Spleen (tissue), 11 donors: ENCODE data around the gene KIAA1549. TPM values are rescaled to one million over a fixed set of nuclear protein-coding genes. Genes with fewer than 3 reads are reported as not detected.

Experiments used
- DNase-seq: peaks from one replicate; pipeline ENCODE4 v3.0.0-alpha.2; 2020
- H3K27ac ChIP-seq, 8 donors: fragments of 200-600 bp; sonication (generic) in 7 of 8; 1 replicate in 4 of 8; 2 replicates in 4 of 8; pipeline versions ENCODE4 v1.5.0 to v1.8.0; 2016 to 2021; ENCODE audit warnings: inconsistent platforms in 4 of 8, mild to moderate bottlenecking in 4 of 8, moderate library complexity in 1 of 8
- H3K27me3 ChIP-seq, 7 donors: fragments of 200-600 bp; sonication (generic) in 6 of 7; replicated peaks in 1 of 7; 1 replicate in 4 of 7; 2 replicates in 3 of 7; pipeline versions ENCODE4 v1.5.0 to v1.8.0; 2016 to 2021; ENCODE audit warnings: inconsistent platforms in 3 of 7, mild to moderate bottlenecking in 1 of 7
- H3K36me3 ChIP-seq, 6 donors: fragments of 200-600 bp; sonication (generic) in 5 of 6; 1 replicate in 4 of 6; 2 replicates in 2 of 6; pipeline versions ENCODE4 v1.5.0 to v1.8.0; 2016 to 2021; ENCODE audit warnings: inconsistent platforms in 2 of 6
- H3K4me1 ChIP-seq, 6 donors: fragments of 200-600 bp; sonication (generic) in 5 of 6; 1 replicate in 3 of 6; 2 replicates in 3 of 6; pipeline versions ENCODE4 v1.5.0 to v1.8.0; 2016 to 2021; ENCODE audit warnings: inconsistent platforms in 3 of 6
- H3K4me3 ChIP-seq, 8 donors: fragments of 200-600 bp; sonication (generic) in 7 of 8; 1 replicate in 4 of 8; 2 replicates in 4 of 8; pipeline versions ENCODE4 v1.5.0 to v1.8.0; 2016 to 2021; ENCODE audit warnings: inconsistent platforms in 4 of 8, mild to moderate bottlenecking in 4 of 8, moderate library complexity in 2 of 8
- H3K9me3 ChIP-seq, 8 donors: fragments of 200-600 bp; sonication (generic) in 7 of 8; 1 replicate in 4 of 8; 2 replicates in 4 of 8; pipeline versions ENCODE4 v1.5.0 to v1.8.0; 2016 to 2021; ENCODE audit warnings: inconsistent platforms in 4 of 8
- POLR2A ChIP-seq, 3 donors: fragments of 450-650 bp; IDR thresholded peaks; one replicate each; pipeline ENCODE4 v1.5.1; 2017; ENCODE audit warnings: antibody characterized with exemption in 3 of 3, mild to moderate bottlenecking in 1 of 3
- POLR2AphosphoS5 ChIP-seq, 3 donors: sonication (generic); formaldehyde crosslinking; IDR thresholded peaks; one replicate each; pipeline ENCODE4 v1.5.1; 2017; ENCODE audit warnings: antibody characterized with exemption in 3 of 3
- WGBS, 5 donors: extraction: QIAGEN DNeasy Blood & Tissue Kit in 3 of 5; methylation state at CpG; one replicate each; pipeline versions ENCODE4 v1.1.5 to v1.1.7; 2013 to 2018; 5-methylcytosine and 5-hydroxymethylcytosine counted together
- intact Hi-C: fragments of 100-400 bp; cut with DNase I; formaldehyde crosslinking; loops from one replicate; pipeline ENCODE4 v1.15.0; 2023; ENCODE audit warnings: low total_unique reads
- polyA plus RNA-seq, 3 donors: library from polyadenylated mRNA; stranded (reverse); fragments of 200-250 nt; gene quantifications; one replicate each; pipeline ENCODE4 v1.2.1, GENCODE V29; 2013
- total RNA-seq, 7 donors: library from RNA; depleted of rRNA in 3 of 7; stranded (reverse); fragments of >200 nt in 3 of 7; fragmentation: NEBNext Ultra II Directional in 4 of 7; extraction: Animal tissue kit (Norgen Biotek cat#: 25700) in 4 of 7; gene quantifications; one replicate each; pipeline versions ENCODE4 v1.1.0 to v1.2.1, GENCODE V29; 2016 to 2021
- TF ChIP-seq, protein P1 (sequence below), 11 experiments: fragments of 200-600 bp in 7 of 11; fragments of 450-650 bp in 4 of 11; sonication (generic) in 4 of 11; IDR thresholded peaks in 8 of 11; conservative IDR thresholded peaks in 3 of 11; 1 replicate in 7 of 11; 2 replicates in 4 of 11; pipeline versions ENCODE4 v1.4.0 to v1.8.0; 2016 to 2021; ENCODE audit warnings: antibody characterized with exemption in 11 of 11, inconsistent platforms in 4 of 11, mild to moderate bottlenecking in 1 of 11
- donor health status: healthy with polysubstance abuse.
- donor health status: DM: no; HTN: no; CAD: no; lungs with moderate emphysema.
- donor health status: DM: no; HTN: no; CAD: no.
- donor health status: Bipolar disorder and iron deficiency.
- donor health status: healthy.
- donor health status: DM: no; HTN: no; CAD: no.
- donor health status: DM: yes; HTN: yes; CAD: no.

The KIAA1549 gene
- total and polyA plus RNA-seq, 10 donors, result 0.03 to 1.8 (median 0.85) TPM

DNA sequence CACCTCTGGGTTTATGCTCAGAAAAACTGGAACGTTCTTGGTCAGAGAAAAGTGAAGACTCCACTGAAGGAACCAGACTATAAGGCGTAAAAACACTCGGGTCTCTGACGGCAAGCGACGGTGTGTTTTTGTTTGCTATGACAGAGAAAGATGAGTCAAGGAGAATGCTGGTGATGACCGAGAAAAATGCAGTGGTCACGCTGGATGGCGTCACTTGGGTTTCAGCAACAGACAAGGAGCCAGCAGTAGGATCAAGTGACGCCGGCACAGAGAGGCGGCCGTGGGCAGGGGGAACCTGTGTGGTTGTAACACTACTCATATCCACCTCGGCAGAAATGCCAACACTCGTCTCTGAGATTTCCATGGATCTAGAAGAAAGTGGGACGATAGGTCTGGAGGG is 63.4 kb downstream of the KIAA1549 start:
- Histone ChIP-seq H3K36me3 (peaks cover 0 to 14% (median 0%) of the 10 kb centered on the region in 6 donors), H3K27me3 (no peaks in the 10 kb centered on the region), H3K4me1 (no peaks in the 10 kb centered on the region), H3K9me3 (no peaks in the 10 kb centered on the region), H3K4me3 (no peak overlapping the region), H3K27ac (no peak overlapping the region)
- TF ChIP-seq POLR2AphosphoS5 (IDR thresholded peaks at IDR 0.05), result no peak
- TF ChIP-seq POLR2A (IDR thresholded peaks at IDR 0.05), result no peak
- TF ChIP-seq, protein P1, sequence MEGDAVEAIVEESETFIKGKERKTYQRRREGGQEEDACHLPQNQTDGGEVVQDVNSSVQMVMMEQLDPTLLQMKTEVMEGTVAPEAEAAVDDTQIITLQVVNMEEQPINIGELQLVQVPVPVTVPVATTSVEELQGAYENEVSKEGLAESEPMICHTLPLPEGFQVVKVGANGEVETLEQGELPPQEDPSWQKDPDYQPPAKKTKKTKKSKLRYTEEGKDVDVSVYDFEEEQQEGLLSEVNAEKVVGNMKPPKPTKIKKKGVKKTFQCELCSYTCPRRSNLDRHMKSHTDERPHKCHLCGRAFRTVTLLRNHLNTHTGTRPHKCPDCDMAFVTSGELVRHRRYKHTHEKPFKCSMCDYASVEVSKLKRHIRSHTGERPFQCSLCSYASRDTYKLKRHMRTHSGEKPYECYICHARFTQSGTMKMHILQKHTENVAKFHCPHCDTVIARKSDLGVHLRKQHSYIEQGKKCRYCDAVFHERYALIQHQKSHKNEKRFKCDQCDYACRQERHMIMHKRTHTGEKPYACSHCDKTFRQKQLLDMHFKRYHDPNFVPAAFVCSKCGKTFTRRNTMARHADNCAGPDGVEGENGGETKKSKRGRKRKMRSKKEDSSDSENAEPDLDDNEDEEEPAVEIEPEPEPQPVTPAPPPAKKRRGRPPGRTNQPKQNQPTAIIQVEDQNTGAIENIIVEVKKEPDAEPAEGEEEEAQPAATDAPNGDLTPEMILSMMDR (IDR thresholded peaks at IDR 0.05 in 8 of 11, conservative IDR thresholded peaks at IDR 0.05 in 3 of 11), result no peak
- intact Hi-C loops, result no loop called here
- WGBS, 5 donors, result 91 to 97% (median 93%) methylated on average over 16 of the region's 16 CpGs
- DNase-seq, result no peak

DNA sequence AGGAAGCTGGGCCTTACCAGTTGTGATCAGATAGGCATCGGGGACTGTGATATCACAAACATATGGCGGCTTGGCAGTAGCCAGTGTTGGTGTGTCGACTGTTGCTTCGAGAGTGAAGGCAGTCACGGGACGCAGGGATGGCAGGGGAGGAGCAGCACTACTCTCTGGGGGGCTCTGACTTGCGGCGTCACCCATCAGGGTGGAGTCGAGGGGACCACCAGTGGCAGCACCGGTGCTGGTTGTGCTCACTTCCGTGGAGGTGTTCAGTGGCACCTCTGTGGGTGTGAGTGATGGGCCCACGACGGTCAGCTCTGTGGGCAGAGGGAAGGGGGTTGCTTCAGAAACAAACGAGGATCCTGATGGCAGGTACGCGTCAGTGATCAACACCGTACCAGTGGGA is 64.5 kb downstream of the KIAA1549 start:
- Histone ChIP-seq H3K27me3 (no peaks in the 10 kb centered on the region), H3K9me3 (no peaks in the 10 kb centered on the region), H3K4me3 (no peak overlapping the region), H3K27ac (no peak overlapping the region), H3K36me3 (peaks cover 0 to 14% (median 0%) of the 10 kb centered on the region in 6 donors), H3K4me1 (no peaks in the 10 kb centered on the region)
- TF ChIP-seq POLR2AphosphoS5 (IDR thresholded peaks at IDR 0.05) (no peak), POLR2A (IDR thresholded peaks at IDR 0.05) (no peak)
- TF ChIP-seq, protein P1 (IDR thresholded peaks at IDR 0.05 in 8 of 11, conservative IDR thresholded peaks at IDR 0.05 in 3 of 11), result no peak
- intact Hi-C loops, result no loop called here
- DNase-seq, result no peak
- 91 to 93% (median 92%) methylated on average over 17 of the region's 17 CpGs for WGBS, 5 donors

DNA sequence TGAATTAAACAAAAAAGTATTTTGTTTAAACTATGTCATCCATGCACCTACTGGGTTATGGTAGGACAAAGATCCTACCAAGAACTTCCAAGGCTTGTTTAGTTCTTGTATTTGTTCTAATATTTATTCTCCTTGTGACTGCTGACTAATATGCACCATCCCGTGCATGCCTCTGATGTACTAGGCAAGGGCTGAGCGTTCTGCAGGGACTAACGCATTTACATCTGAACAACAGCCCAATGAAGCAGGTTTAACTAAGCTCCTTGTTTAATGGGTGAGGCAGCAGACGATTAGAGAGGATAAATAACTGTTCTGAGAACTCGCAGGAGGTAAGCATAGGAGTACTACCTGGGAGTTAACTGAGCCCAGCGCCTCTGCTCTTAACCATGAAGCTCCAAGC is 64.9 kb downstream of the KIAA1549 start:
- Histone ChIP-seq H3K4me3 (no peak overlapping the region), H3K4me1 (no peaks in the 10 kb centered on the region), H3K36me3 (peaks cover 0 to 14% (median 0%) of the 10 kb centered on the region in 6 donors), H3K27ac (no peak overlapping the region), H3K9me3 (no peaks in the 10 kb centered on the region), H3K27me3 (no peaks in the 10 kb centered on the region)
- 85 to 95% (median 93%) methylated on average over 6 of the region's 6 CpGs for WGBS, 5 donors
- intact Hi-C loops, result no loop called here
- TF ChIP-seq POLR2AphosphoS5 (IDR thresholded peaks at IDR 0.05) (no peak), POLR2A (IDR thresholded peaks at IDR 0.05) (no peak)
- TF ChIP-seq, protein P1 (IDR thresholded peaks at IDR 0.05 in 8 of 11, conservative IDR thresholded peaks at IDR 0.05 in 3 of 11), result no peak
- DNase-seq, result no peak

DNA sequence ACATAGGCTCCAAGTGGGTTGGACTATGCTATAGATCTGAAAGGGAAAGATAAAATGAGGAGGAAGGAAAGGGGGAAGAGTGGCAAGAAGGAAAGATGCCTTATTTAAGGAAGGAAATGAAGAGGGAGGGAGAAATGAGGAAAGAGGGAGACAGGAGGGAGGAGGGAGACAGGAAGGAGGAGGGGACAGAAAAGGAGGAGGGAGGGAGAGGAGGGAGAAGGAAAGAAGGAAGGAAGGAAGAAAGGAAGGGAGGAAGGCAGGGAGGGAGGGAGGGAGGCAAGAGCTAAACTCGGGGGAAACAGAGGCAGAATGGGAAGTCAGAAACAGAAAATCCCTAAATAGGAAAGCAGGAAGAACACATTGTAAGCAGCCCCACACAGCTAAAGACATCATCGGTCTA is 67.4 kb downstream of the KIAA1549 start:
- TF ChIP-seq POLR2A (IDR thresholded peaks at IDR 0.05), result no peak
- TF ChIP-seq, protein P1 (IDR thresholded peaks at IDR 0.05 in 8 of 11, conservative IDR thresholded peaks at IDR 0.05 in 3 of 11), result no peak
- TF ChIP-seq POLR2AphosphoS5 (IDR thresholded peaks at IDR 0.05), result no peak
- no peak overlapping the region for H3K4me3 ChIP-seq
- H3K9me3 ChIP-seq, result no peaks in the 10 kb centered on the region
- H3K4me1 ChIP-seq, result no peaks in the 10 kb centered on the region
- intact Hi-C loops, result no loop called here
- WGBS, 5 donors, result 47 to 70% (median 56%) methylated on average over 2 of the region's 2 CpGs
- DNase-seq, result no peak
- peaks cover 0 to 14% (median 0%) of the 10 kb centered on the region in 6 donors for H3K36me3 ChIP-seq
- H3K27ac ChIP-seq, result no peak overlapping the region
- H3K27me3 ChIP-seq, result no peaks in the 10 kb centered on the region
